Calu3 (cell line): ENCODE data around the gene SLC15A4. TPM values are rescaled to one million over a fixed set of nuclear protein-coding genes. Genes with fewer than 3 reads are reported as not detected.
A peak's percentile ranks its signal among the peaks of the same experiment; 100 is the strongest.

Experiments used
- Bru-seq: library from RNA; stranded (reverse); fragments of 400-500 nt; gene quantifications from one replicate; lab custom pipeline; 2021; lab: Mats Ljungman, UMichigan
- BruChase-seq, 2 experiments: library from RNA; stranded (reverse); fragments of 400-500 nt; gene quantifications; one replicate each; lab custom pipeline; 2021; lab: Mats Ljungman, UMichigan
- BruUV-seq: library from RNA; stranded (reverse); fragments of 400-500 nt; replicated peaks from 2 replicates; lab custom pipeline; 2021; lab: Mats Ljungman, UMichigan
- CTCF ChIA-PET: fragments of 300-600 bp; sonication (Branson Sonifier 250); formaldehyde crosslinking; loops from one replicate; lab custom pipeline; 2022; ENCODE audit warnings: antibody characterized with exemption; lab: Charles Lee
- DNase-seq: peaks from one replicate; pipeline ENCODE4 v3.0.0; 2022
- H3K27ac Mint-ChIP-seq: one replicate; pipeline ENCODE4 v1.8.0; 2022; ENCODE audit warnings: mixed read lengths; ENCODE audit not compliant: unreplicated experiment
- H3K27me3 Mint-ChIP-seq: one replicate; pipeline ENCODE4 v1.8.0; 2022; ENCODE audit warnings: mixed read lengths; ENCODE audit not compliant: unreplicated experiment
- H3K36me3 Mint-ChIP-seq: one replicate; pipeline ENCODE4 v1.8.0; 2022; ENCODE audit warnings: mild to moderate bottlenecking, moderate library complexity, mixed read lengths; ENCODE audit not compliant: insufficient read depth, unreplicated experiment
- H3K4me1 Mint-ChIP-seq: one replicate; pipeline ENCODE4 v1.8.0; 2022; ENCODE audit warnings: mild to moderate bottlenecking, low read depth, mixed read lengths; ENCODE audit not compliant: unreplicated experiment
- H3K4me3 Mint-ChIP-seq: one replicate; pipeline ENCODE4 v1.8.0; 2022; ENCODE audit warnings: mild to moderate bottlenecking, low read depth, moderate library complexity, mixed read lengths; ENCODE audit not compliant: unreplicated experiment
- H3K9me3 Mint-ChIP-seq: one replicate; pipeline ENCODE4 v1.8.0; 2022; ENCODE audit warnings: low read depth, mixed read lengths; ENCODE audit not compliant: unreplicated experiment
- CTCF ChIP-seq: fragments of 200-600 bp; IDR thresholded peaks from one replicate; pipeline ENCODE4 v1.8.0; 2022; ENCODE audit warnings: antibody characterized with exemption; ENCODE audit not compliant: unreplicated experiment
- intact Hi-C: fragments of 100-400 bp; cut with micrococcal nuclease; formaldehyde crosslinking; loops from one replicate; pipeline ENCODE4 v1.10.0; 2022; ENCODE audit not compliant: unreplicated experiment
- long read RNA-seq: library from polyadenylated mRNA; stranded (forward); transcript quantifications from one replicate; pipeline ENCODE4 v2.0.0, GENCODE V29; 2022
- total RNA-seq: library from RNA; stranded (reverse); gene quantifications from 2 replicates; pipeline ENCODE4 v1.2.3, GENCODE V29; 2022

The SLC15A4 gene
- total RNA-seq = 30.2 and 34.9 TPM in 2 replicates
- percentile 90 among the genes with signal in this experiment for Bru-seq, nascent RNA
- BruChase-seq, experiment 1, labeled RNA remaining after a 6-hour chase = percentile 71 among the genes with signal in this experiment
- percentile 69 among the genes with signal in this experiment for BruChase-seq, experiment 2, labeled RNA remaining after a 2-hour chase
- long read RNA-seq, transcript SLC15A4-201 (8 exons, 2,779 nt) = major isoform, 60 of 82 reads
- long read RNA-seq, transcript SLC15A4-204 (7 exons, 2,402 nt) = minor isoform, 5 of 82 reads
- long read RNA-seq, partial matches to known transcripts = 4 of 82 reads
- long read RNA-seq, other reads (novel, unspliced or antisense) = 13 of 82 reads

GRCh38 chr12:128823916-128824839, at the start of gene SLC15A4:
Gene SLC15A4, minus strand, starts transcription at chr12:128823958. Its CDS starts 15 bp downstream, at chr12:128823943.
- Mint-ChIP-seq H3K9me3 (no peaks in the 10 kb centered on the region), H3K36me3 (peaks cover 23% of the 10 kb centered on the region), H3K27ac (peak within 1 kb of the TSS; percentile 68), H3K27me3 (no peaks in the 10 kb centered on the region), H3K4me1 (peaks cover 22% of the 10 kb centered on the region), H3K4me3 (peak within 1 kb of the TSS; percentile 77)
- CTCF ChIA-PET = interaction anchor here (0.5 kb wide), 2 partner anchors 18 to 25 kb away, joined by 3 to 4 read pairs; no protein-coding TSS in a partner anchor
- TF ChIP-seq CTCF = no peak
- BruUV-seq = TSS peak; percentile 82
- intact Hi-C loops = no loop called here
- peak; percentile 99 for DNase-seq

GRCh38 chr12:128872303-128872702, 48.5 kb upstream of the SLC15A4 start:
- no TSS peak for BruUV-seq
- Mint-ChIP-seq H3K4me3 (no peak overlapping the region), H3K27me3 (no peaks in the 10 kb centered on the region), H3K36me3 (no peaks in the 10 kb centered on the region), H3K27ac (no peak overlapping the region), H3K9me3 (peaks cover 16% of the 10 kb centered on the region), H3K4me1 (no peaks in the 10 kb centered on the region)
- no peak for DNase-seq
- TF ChIP-seq CTCF = no peak
- CTCF ChIA-PET = no interaction called here
- intact Hi-C loops = no loop called here

GRCh38 chr12:128871516-128871892, 47.7 kb upstream of the SLC15A4 start:
- peaks cover 16% of the 10 kb centered on the region for H3K9me3 Mint-ChIP-seq
- no TSS peak for BruUV-seq
- intact Hi-C loops = no loop called here

More at GRCh38 chr12:128871516-128871892, 47.7 kb upstream of the SLC15A4 start:
- H3K27me3 Mint-ChIP-seq = no peaks in the 10 kb centered on the region
- TF ChIP-seq CTCF = no peak
- no peak overlapping the region for H3K27ac Mint-ChIP-seq
- no peak overlapping the region for H3K4me3 Mint-ChIP-seq
- H3K36me3 Mint-ChIP-seq = no peaks in the 10 kb centered on the region
- no peaks in the 10 kb centered on the region for H3K4me1 Mint-ChIP-seq
- DNase-seq = no peak
- CTCF ChIA-PET = no interaction called here
